ENCODE results near the gene CBFA2T2.

The CBFA2T2 gene

GRCh38 chr20:33656010-33656782 is 166.3 kb downstream of the CBFA2T2 start:
- Histone ChIP-seq H3K9ac (ENCODE audit: insufficient read length, low read depth) (no peak overlapping the region), H3K9me3 (ENCODE audit: insufficient read depth, low read length) (no peaks in the 10 kb centered on the region), H3K27me3 (ENCODE audit: insufficient read depth, insufficient read length) (no peaks in the 10 kb centered on the region), H3K4me3 (ENCODE audit: insufficient read length, low read depth) (no peak overlapping the region), H3K4me1 (ENCODE audit: insufficient read depth, insufficient read length) (peaks cover 2% of the 10 kb centered on the region), H3K36me3 (ENCODE audit: insufficient read depth, insufficient read length, low read length) (peaks cover 63% of the 10 kb centered on the region)
- TF ChIP-seq YY1 (IDR thresholded peaks at IDR 0.05; ENCODE audit: insufficient read depth, insufficient read length) (no peak), ZNF274 (IDR thresholded peaks at IDR 0.05; ENCODE audit: low read depth, low read length) (no peak)
- no peak for DNase-seq (ENCODE audit: low read depth, low spot score)

DNA sequence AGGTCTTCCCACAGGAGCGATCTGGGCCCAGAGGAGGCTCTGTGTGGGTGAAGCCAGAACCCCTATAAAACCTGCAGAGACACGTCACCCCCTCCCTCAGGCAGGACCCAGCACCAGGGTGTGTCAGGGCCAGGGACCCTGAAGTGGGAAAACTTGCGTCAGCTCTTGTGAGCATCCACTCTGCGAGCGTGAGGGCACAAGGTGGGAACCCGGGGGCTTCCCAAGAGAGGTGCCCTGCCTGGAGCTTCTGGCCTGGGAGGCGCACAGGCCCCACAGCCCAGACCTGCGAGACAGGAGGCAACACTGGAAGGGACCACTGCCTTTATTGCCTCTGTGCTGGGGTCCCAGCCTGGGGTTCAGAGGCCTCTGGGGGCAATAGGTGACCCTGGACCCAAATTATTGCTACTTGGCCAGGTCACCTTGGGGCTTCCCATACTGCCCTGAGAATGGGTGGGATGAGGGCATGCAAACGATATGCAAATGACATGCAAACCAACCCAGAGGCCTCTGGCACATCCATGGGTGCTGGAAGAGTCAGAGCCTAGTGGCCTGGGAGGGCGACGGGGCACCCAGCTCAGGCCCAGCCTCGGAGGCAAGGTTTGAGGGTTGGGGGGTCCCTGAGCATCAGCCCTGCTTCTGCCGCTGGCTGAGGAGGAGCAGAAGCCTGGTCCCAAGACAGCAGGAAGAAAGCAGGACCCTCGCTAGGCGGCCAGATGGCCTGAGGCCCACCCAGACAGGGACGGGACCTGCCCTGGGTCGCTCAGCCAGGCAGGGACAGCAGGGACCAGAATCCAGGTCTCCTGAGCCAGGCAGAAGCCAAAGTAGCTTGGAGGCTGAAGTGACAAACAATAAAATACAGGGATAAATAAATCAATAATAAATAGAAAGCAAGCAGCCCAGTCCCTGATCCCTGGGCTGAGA is 167.1 kb downstream of the CBFA2T2 start:
- Histone ChIP-seq H3K36me3 (ENCODE audit: insufficient read depth, insufficient read length, low read length) (peaks cover 68% of the 10 kb centered on the region), H3K4me1 (ENCODE audit: insufficient read depth, insufficient read length) (peaks cover 2% of the 10 kb centered on the region), H3K9ac (ENCODE audit: insufficient read length, low read depth) (no peak overlapping the region), H3K9me3 (ENCODE audit: insufficient read depth, low read length) (no peaks in the 10 kb centered on the region), H3K27me3 (ENCODE audit: insufficient read depth, insufficient read length) (no peaks in the 10 kb centered on the region), H3K4me3 (ENCODE audit: insufficient read length, low read depth) (no peak overlapping the region)
- TF ChIP-seq YY1 (IDR thresholded peaks at IDR 0.05; ENCODE audit: insufficient read depth, insufficient read length) (no peak), ZNF274 (IDR thresholded peaks at IDR 0.05; ENCODE audit: low read depth, low read length) (no peak), SUZ12 (IDR thresholded peaks at IDR 0.05; ENCODE audit: extremely low read depth, insufficient read depth, insufficient read length) (no peak)
- no peak for DNase-seq (ENCODE audit: low read depth, low spot score)

DNA sequence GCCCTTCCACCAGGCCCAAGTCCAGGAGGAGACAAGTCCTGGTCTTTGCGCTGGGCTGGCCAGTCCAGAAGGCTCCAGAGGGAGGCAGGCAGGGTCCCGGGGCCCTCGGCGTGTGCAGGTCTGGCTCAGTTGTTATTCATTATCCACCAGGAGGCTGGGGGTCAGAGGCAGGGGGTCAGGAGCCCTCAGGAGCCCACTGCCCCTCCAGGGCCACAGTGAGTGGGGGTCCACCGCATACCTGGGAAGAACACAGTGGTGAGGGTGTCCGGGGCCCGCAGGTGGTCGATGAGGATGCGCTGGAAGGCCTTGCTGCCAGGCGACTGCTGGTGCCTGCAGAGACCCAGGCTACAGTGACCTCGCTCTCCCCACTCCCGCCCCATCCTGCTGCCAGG is 167.8 kb downstream of the CBFA2T2 start:
- TF ChIP-seq YY1 (IDR thresholded peaks at IDR 0.05; ENCODE audit: insufficient read depth, insufficient read length) = no peak
- no peak for TF ChIP-seq SUZ12 (IDR thresholded peaks at IDR 0.05; ENCODE audit: extremely low read depth, insufficient read depth, insufficient read length)
- TF ChIP-seq ZNF274 (IDR thresholded peaks at IDR 0.05; ENCODE audit: low read depth, low read length) = no peak
- Histone ChIP-seq H3K9ac (ENCODE audit: insufficient read length, low read depth) (no peak overlapping the region), H3K27me3 (ENCODE audit: insufficient read depth, insufficient read length) (no peaks in the 10 kb centered on the region), H3K4me3 (ENCODE audit: insufficient read length, low read depth) (no peak overlapping the region), H3K36me3 (ENCODE audit: insufficient read depth, insufficient read length, low read length) (peaks cover 70% of the 10 kb centered on the region), H3K4me1 (ENCODE audit: insufficient read depth, insufficient read length) (peaks cover 5% of the 10 kb centered on the region), H3K9me3 (ENCODE audit: insufficient read depth, low read length) (no peaks in the 10 kb centered on the region)
- DNase-seq (ENCODE audit: low read depth, low spot score) = no peak

GRCh38 chr20:33658510-33658909 is 168.6 kb downstream of the CBFA2T2 start:
- Histone ChIP-seq H3K36me3 (ENCODE audit: insufficient read depth, insufficient read length, low read length) (peaks cover 70% of the 10 kb centered on the region), H3K4me1 (ENCODE audit: insufficient read depth, insufficient read length) (peaks cover 4% of the 10 kb centered on the region), H3K27me3 (ENCODE audit: insufficient read depth, insufficient read length) (no peaks in the 10 kb centered on the region), H3K9me3 (ENCODE audit: insufficient read depth, low read length) (no peaks in the 10 kb centered on the region), H3K9ac (ENCODE audit: insufficient read length, low read depth) (no peak overlapping the region), H3K4me3 (ENCODE audit: insufficient read length, low read depth) (no peak overlapping the region)
- TF ChIP-seq YY1 (IDR thresholded peaks at IDR 0.05; ENCODE audit: insufficient read depth, insufficient read length) (no peak), SUZ12 (IDR thresholded peaks at IDR 0.05; ENCODE audit: extremely low read depth, insufficient read depth, insufficient read length) (no peak), ZNF274 (IDR thresholded peaks at IDR 0.05; ENCODE audit: low read depth, low read length) (no peak)
- no peak for DNase-seq (ENCODE audit: low read depth, low spot score)

GRCh38 chr20:33658929-33659328 is 169.0 kb downstream of the CBFA2T2 start:
- Histone ChIP-seq H3K36me3 (ENCODE audit: insufficient read depth, insufficient read length, low read length) (peaks cover 70% of the 10 kb centered on the region), H3K4me1 (ENCODE audit: insufficient read depth, insufficient read length) (peaks cover 5% of the 10 kb centered on the region), H3K4me3 (ENCODE audit: insufficient read length, low read depth) (no peak overlapping the region), H3K27me3 (ENCODE audit: insufficient read depth, insufficient read length) (no peaks in the 10 kb centered on the region), H3K9me3 (ENCODE audit: insufficient read depth, low read length) (no peaks in the 10 kb centered on the region), H3K9ac (ENCODE audit: insufficient read length, low read depth) (no peak overlapping the region)
- no peak for DNase-seq (ENCODE audit: low read depth, low spot score)
- TF ChIP-seq ZNF274 (IDR thresholded peaks at IDR 0.05; ENCODE audit: low read depth, low read length) (no peak), YY1 (IDR thresholded peaks at IDR 0.05; ENCODE audit: insufficient read depth, insufficient read length) (no peak), SUZ12 (IDR thresholded peaks at IDR 0.05; ENCODE audit: extremely low read depth, insufficient read depth, insufficient read length) (no peak)

DNA sequence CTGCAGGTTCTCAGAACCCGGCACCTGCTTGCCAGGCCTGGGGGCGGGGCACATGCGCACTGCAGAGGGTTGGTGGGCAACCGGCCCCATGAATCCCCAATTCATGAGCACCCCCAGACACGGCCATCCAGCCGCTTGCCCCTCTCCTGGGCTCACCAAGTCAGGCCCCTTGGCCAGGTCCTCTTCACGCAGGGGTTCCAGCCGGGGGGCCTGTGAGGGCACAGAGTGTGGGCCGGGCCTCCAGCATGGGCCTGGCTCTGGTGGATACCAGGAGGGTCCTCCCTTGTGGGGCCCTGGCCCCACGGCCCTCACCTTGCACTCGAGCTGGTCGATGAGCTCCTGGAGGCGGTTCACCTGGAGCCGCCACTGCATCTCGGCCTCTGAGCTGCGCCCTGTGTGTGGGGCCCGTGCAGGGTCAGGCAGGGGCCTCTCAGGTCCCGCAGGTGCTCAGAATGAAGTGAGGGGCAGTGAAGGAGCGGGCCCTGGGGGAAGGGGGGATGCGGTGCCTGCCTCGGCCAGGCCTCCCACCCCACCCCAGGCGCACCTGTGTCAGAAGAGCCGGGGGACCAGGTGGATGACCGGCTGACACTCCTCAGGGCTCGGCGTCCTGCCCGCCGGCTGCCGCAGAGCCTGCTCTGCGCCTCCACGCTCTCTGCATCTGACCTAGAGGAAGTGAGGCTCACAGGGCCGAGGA is 169.6 kb downstream of the CBFA2T2 start:
- DNase-seq (ENCODE audit: low read depth, low spot score) = no peak
- Histone ChIP-seq H3K4me3 (ENCODE audit: insufficient read length, low read depth) (no peak overlapping the region), H3K9ac (ENCODE audit: insufficient read length, low read depth) (no peak overlapping the region), H3K4me1 (ENCODE audit: insufficient read depth, insufficient read length) (peaks cover 9% of the 10 kb centered on the region), H3K36me3 (ENCODE audit: insufficient read depth, insufficient read length, low read length) (peaks cover 65% of the 10 kb centered on the region), H3K9me3 (ENCODE audit: insufficient read depth, low read length) (no peaks in the 10 kb centered on the region), H3K27me3 (ENCODE audit: insufficient read depth, insufficient read length) (no peaks in the 10 kb centered on the region)
- no peak for TF ChIP-seq ZNF274 (IDR thresholded peaks at IDR 0.05; ENCODE audit: low read depth, low read length)
- TF ChIP-seq YY1 (IDR thresholded peaks at IDR 0.05; ENCODE audit: insufficient read depth, insufficient read length) = no peak
- no peak for TF ChIP-seq SUZ12 (IDR thresholded peaks at IDR 0.05; ENCODE audit: extremely low read depth, insufficient read depth, insufficient read length)

Measured in NT2/D1 (cell line).